Activated gamma-delta T cell treated with Interleukin-2 at 50 U/mL for 16 hours (primary cell): ENCODE data around the gene MICALL2.

Source experiments
- DNase-seq: peaks from one replicate; pipeline ENCODE4 v3.0.0-alpha.2; 2020

The MICALL2 gene

DNA sequence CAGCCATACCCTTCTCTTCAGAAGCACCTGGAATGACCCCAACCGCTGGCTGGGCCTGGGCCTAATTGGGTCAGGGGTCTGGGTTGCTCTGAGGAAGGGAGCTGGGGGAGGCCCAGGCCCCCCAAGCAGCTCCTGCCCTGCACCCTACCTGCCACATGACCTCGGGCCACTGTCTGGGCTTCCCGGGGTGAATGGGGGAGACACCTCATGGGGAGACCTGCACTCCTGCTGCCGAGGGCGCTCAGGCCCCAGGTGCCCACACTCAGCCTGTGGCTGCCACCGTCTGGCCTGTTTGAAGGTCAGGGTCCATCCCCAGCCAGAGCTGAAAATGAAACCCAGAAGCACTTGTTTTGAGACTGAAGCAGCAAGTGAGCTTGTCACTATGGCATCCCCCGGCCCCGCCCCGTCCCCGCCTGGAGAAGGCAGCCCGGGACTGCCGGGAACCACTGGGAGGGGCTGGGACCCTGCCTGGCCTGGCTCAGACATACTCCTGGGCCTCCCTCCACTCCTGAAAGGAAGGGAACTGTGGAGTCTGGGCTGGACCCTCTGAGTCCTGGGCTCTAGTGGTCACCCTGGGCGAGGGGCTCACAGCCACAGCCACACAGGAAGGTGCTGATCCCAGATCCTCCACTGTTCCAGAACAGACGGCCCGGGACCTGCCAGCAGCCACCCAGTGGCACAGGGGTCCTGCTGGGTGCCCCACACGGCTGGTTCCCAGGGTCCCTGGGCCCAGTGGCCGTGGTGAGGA, 7.4 kb upstream of the MICALL2 start:
- DNase-seq = no peak

DNA sequence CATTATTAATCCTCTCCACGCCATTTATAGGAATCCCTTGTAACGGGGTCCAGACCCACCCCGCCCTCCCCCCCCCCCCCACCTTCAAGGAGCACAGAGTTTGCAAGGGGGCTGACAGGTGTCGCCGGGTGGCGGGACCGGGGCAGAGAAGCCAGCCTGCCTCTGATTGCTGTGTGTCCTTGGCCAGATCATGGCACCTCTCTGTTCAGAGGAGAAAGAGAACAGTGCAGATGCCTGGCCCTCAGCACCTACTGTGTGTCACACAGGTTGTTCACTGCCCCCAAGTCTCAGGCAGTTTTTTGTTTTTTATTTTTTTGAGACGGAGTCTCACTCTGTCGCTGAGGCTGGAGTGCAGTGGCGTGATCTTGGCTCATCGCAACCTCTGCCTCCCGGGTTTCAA, 5.4 kb upstream of the MICALL2 start:
- no peak for DNase-seq

DNA sequence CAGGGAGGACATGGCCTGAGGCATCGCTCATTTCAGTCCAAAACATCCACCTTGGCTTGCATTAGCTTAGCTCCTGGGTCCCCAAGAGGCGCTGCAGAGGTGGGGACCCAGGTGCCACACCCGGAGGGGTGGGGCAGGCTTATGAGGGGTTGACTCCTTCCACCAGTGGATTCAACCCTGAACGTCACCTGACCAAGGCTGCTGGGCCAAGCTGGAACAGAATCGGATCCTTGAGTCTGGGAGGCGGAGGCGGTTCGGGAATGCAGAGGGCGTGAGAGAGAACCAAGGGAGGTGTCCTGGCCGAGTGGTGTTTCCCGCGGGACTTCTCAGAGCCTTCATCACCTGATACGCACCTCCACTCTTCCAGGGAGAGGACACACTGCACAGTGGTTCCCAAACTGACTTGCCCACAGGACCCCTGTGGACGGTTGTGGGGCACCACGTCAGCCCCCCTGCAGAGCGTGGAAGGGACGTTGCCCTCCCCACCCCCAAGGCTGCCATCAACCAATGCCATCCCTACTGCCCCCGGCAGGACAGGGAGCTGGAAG, 4.5 kb upstream of the MICALL2 start:
- DNase-seq = no peak

DNA sequence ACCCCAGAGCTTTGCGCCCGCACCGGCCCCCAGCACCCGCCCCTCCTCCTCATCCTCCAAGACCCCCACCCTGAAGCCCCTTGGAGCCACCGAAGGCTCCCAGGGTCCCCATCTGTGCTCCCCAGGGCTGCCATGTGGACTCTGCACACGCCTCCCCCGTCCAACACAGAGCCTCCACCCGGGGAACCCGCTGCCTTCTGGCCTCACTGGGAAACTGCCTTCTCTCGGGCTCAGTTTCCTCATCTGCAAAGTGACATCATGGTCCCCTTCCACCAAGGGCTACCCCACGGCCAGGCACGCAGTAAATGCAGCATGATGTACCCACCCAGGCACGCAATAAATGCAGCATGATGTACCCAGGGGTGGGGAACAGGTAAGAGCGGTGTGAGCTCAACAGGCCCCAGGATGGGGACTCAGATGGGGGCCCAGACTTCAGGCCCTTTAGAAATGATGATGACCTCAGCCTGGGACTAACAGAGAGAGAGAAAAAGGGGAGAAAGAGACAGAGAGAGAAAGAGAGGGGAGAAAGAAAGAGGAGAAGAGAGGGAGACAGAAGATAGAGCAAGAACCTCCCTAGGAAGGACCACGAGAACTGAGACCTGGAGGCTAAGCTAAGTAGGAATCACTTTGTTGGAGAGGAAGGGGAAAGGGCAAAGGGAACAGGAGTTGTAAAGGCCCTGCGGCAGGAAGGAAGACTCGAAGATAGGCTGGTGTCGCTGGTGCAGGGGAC, 2.5 kb upstream of the MICALL2 start:
- no peak for DNase-seq

DNA sequence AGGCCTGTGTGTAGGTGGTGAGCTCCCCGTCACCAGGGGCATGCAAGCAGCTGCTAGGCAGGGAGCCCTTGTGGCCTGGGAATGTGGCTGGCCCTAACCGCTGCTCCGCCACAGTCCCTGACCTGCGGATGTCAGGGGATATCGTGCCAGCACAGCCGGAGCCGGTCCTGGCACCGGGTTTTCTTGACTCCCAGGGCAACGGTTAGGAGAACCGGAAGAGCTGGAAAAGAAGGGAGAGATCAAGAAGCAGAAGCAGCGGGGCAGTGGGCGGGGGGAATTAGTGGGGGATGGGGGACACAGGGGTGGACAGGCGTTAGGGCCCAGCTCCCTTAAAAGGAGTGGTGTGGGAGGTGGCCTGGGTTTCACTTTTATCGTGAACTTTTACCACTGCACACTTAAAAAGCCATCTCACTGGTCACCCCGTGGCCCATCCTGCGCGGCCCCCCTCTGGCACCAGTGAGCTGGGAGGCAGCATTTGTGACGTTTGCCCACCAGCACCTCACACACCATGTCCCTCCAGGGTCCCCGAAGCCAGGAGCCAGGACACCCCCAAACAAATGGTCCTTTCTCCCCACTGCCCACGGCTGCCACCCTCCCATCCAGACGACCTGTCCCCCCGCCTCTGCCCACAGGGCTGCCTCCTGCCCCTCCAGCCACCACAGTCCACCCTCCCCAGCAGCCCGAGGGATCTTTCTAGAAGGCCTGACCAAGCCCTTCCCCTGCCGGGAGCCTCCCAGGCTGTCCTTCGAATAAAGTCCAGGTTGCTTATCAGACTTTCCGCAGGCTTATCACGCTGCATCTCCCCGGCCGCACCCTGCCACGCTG, 1.8 kb upstream of the MICALL2 start:
- DNase-seq = no peak

DNA sequence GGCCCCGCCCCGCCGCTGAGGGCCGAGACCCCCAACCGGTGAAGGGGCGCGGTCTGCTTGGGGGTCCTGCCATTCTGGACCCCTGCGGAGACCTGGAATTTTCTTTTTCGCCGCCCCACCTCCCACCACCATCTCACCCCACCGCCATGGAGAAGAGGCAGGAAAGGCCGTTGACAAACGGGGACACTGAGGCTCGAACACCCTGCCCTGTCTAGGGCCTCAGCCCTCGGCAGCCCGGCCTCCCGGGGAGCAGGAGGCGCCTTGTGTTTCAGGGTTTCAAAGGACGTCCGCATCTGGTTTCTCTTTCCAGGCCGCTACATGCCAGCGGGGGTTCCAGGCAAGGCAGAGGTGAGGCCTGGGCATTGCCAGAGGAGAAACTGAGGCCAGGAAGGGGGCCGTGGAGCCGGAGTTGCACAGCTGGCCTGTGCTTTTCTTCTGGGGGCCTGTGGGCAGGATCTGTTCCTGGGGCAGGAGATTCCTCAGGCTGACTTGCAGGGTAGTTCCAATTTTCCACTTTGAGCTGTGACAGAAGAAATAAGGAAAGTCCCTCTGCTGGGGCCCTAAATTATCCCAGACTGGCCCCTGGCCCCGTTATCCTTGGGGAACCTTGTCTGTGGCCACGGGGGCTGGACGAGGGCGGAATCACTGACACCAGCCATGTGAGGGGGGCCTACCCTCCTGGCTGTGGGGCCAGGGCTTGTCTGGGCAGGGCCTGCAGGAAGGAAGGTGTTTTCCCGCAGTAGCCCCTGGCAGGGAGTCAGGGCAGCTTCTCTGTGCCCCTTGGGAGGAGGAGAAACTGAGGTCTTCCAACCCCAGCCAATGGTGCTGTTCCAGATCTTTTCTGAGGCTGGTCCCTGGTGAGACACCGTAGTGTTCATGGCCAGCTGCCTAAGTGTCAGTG, 900 bp upstream of the MICALL2 start:
- no peak for DNase-seq

DNA sequence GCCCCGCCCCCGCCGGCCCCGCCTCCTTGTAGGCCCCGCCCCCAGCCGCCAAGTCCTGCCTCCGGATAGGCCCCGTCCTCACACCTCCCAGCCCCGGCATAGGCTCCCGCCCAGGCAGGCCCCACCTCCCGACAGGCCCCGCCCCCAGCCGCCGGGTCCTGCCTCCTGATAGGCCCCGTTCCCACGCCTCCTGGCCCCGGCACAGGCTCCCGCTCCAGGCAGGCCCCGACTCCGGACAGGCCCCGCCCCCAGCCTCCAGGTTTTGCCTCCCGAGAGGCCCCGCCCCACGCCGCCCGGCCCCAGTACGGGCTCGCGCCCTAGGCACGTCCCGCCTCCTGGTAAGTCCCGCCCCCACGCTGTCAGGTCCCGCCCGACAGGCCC, 232 bp upstream of the MICALL2 start:
- DNase-seq = peak; percentile 93

DNA sequence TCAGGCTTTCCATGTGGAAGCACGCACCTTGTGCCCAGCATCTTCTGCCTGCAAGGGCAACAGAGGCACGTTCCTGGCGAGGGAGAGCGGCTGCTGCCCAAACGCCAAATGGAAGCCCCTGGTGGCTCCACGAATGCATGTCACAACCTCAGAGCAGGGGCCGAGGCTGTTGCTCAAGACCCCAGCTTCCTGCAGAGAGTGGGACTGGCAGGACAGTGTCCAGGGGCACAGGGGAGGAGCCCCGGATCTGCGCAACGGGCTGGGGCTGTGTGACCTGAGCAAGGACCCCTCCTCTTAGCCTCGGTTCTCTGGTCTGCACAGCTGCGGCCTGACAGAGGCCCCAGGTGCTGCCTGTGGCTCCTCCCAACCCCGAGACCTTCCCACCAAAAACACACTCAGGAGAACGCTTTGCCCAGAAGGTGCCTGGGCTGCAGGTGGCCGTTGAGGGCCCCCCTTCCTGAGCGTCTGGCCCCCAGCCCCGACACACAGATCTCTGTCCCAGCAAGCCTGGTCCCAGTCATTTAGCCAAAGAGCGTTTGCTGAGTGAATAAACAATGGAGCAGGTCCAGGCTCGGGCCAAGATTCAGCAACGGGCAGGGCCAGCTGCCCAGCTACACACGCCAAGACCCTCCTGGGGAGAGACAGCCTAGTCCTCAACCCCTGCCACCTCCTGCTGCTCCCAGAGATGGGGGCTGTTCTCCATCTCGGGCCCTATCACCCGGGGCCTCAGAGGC, 1.2 kb downstream of the MICALL2 start:
- no peak for DNase-seq

DNA sequence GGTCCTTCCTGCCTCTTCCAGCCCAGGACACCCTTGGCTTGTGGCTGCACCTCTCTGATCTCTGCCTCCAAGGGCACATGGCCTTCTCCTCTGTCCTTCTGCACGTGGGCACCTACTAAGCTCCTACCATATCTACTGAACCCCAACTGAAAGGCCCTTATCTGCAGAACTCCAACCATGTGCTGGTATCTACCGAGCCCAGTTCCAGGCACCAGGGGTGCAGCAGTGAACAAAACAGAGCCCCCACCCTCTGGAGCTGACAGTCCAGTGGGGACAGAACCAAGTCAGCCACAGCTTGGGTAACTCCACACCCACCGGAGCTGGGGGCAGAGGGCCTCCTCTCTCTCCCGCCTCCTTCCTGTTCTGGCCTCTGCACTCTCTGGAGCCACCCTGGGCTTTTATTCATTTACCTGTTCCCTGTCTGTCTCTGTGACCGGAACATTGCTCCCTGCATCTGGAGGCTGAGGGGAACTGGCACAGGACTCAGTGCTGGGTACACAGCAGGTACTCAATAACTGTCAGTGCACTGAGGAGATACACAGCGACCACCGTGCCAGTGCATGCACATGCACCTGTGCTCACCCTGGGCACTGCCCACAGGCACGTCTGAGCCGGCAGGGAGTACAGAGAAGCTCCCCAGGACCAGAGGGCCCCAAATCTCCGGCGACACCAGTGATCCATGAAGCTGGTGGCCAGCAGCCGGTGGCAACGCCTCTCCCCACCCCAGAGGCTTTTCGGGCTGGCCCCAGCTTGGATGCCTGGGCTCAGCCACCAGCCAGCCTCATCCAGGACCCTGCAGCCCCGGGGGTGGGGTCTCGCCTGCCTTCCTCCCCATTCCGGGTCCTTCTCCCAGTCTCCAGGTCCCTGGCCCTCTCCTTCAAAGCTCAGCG, 2.0 kb downstream of the MICALL2 start:
- no peak for DNase-seq

DNA sequence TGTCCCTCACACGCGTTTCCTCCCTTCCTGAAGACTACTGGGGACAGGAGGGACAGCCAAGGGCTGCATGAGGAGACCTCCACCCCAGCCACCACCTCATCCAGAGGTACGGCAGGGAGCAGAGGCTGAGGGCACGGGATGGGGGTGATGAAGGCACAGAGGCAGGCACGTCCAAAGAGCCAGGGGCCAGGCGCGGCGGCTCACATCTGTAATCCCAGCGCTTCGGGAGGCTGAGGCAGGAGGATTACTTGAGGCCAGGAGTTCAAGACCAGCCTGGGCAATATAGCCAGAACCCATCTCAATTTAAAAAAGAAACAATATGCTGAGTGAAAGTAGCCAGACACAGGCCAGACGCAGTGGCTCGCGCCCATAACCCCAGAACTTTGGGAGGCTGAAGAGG, 3.3 kb downstream of the MICALL2 start:
- no peak for DNase-seq

DNA sequence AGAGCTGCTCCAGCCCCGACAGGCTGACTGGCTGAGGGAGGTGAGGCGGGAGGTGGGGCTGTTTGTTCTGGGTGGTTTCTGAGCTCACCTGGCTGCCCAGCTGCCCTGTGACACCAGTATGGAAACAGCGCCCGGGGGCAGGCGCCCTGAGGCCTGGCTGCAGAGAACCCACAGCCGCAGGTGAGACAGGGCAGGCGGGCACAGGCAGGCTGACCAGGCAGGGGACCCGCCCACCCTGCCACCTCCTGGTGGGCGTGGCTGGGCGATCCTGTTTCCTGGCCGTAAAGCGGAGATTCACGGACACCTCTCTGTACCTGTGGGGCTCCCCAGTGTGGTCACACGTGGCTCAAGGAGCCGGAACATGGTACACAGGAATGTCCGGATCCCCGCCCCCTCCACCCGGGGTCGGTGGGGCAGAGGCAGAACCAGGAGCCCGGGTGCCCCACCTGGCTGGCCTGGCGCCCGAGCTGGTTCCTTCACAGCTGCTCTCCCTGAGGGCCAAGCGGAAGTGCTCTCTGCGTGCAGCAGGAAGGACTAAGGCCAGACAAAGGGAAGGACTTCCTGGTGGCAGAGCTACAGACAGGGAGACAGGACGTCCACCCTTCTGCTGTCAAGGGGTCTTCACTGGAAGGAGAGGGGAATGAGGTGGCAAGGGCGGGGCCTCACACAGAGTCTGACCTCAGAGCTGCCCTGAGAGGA, 3.9 kb downstream of the MICALL2 start:
- DNase-seq = no peak

DNA sequence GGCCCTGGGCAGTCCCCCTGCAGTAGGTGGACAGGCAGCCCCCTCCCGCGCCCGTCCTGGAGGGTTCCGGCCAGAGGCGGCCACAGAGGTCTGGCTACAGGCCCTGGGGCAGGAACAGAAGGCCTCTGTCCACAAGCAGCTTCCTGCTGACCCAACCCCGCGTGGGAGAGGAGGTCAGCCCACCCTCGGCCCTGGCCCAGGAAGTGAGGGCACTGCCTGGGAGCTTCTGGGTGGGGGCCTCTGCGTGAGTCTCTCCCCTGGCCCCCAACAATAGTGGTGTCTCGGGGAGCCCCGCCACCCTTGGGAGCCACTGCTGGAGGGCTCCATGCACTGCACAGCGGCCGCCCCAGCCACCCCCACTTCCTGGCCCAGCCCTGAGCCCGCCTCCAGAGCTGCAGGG, 4.7 kb downstream of the MICALL2 start:
- no peak for DNase-seq

DNA sequence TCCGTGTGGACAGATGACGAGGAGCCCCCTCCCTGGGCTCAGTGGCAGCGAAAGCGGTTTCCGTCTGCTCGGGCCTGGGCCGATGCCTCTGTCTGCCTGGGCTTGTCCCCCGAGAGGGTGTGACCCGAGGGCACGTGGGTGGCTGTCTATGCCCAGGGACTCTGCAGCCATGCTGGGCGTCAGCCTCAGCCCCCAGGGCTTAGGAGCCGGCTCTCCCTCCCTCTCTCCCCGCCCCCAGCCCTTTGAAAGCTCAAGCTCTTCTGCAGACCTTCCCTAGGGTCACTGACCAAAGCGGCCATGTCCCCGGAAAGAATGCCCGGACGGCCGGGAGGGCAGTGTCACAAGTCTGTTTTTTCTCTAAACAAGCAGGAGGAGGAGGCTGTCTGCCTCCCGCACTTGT, 7.1 kb downstream of the MICALL2 start:
- DNase-seq = no peak

DNA sequence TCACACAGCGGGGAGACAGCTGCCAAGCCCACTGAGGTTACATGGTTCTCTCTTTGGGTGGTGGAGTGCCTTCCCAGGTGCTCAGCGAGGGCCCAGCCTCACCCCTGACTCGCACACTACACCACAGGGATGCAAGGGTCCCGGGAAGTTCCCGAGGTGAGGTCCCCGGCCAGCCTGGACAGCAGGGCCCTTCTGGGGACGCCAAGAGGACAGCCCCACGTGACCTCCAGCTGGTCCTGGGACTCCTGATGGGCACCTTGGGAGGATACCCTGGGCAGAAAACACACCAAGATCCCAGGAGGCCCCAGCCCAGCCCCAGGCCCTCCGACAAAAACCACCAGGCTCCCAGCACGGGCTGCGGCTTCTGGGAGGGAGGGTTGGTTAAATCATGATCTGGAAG, 8.3 kb downstream of the MICALL2 start:
- DNase-seq = no peak

DNA sequence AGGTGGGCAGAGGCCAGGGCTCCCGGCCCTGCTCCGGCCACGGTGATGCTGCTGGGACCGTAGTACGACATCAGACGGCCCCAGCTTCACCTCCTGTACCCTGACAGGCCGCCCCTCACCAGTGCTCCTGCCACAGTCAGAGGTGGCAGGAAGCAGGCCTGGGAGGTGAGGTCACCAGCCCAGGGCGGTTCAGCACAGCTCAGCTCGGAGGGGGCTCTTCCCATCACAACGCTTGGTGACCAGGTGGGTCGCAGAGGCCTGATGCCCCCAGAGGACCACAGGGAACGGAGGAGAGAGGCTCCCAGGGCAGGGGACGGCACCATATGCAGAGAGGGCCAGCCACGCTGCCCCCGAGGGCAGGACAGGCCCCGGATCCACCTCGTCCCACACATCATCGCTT, 8.8 kb downstream of the MICALL2 start:
- DNase-seq = no peak

DNA sequence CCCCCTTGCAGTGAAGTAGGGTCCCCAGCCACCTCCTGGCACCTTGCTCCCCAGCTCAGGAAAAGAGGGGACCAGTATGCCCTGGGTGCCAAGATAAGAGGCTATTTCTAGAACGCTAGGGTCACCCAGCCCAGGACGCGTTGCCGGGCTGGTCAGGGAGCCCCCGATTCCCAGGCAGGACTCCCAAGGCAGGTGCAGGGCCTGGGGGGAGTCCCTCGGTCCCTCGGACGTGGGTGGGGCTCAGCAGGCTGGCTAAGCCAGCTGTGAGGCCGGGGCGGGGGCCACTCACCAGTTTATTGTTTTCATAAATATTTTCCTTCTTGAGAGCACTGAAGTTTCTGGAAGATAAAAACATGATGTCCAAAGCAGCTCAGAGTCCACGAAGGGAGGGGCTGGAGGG, 9.3 kb downstream of the MICALL2 start:
- DNase-seq = no peak

DNA sequence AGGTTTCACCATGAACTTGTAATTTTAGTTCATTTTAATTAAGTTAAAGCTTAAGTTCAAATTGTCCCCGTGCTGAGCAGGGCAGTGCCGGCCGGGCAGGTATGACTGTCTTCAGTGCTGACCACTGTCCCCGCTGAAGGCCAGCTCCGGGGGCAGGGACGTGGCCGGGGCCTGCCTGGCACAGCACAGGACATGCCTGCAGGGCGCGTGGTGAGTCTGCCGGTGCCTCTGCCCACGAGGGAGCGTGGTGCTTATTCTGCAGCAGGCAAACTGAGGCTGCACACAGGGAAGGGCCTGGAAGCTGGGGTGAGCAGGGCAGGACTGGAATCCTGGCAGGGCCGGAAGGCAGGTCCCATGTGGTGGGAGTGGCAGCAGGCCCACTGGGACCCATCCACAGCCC, 9.8 kb downstream of the MICALL2 start:
- no peak for DNase-seq

DNA sequence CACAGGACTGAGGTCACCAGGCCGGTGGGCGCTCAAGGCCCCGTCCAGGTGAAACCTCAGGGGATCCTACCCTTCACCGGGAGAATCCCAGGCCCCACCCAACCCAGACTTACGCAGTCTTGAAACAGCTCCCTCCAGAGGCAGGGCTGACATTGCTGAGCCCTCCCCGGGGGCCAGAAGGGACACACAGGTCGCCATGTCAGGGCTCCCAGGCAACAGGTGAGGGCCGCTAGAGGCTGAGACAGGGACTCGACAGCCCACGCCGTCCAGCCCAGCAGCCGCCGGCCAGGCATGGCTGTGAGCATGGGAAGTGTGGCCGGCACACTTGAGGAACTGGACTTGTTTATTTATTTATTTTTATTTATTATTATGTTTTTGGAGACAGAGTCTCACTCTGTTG, 10.3 kb downstream of the MICALL2 start:
- DNase-seq = no peak

DNA sequence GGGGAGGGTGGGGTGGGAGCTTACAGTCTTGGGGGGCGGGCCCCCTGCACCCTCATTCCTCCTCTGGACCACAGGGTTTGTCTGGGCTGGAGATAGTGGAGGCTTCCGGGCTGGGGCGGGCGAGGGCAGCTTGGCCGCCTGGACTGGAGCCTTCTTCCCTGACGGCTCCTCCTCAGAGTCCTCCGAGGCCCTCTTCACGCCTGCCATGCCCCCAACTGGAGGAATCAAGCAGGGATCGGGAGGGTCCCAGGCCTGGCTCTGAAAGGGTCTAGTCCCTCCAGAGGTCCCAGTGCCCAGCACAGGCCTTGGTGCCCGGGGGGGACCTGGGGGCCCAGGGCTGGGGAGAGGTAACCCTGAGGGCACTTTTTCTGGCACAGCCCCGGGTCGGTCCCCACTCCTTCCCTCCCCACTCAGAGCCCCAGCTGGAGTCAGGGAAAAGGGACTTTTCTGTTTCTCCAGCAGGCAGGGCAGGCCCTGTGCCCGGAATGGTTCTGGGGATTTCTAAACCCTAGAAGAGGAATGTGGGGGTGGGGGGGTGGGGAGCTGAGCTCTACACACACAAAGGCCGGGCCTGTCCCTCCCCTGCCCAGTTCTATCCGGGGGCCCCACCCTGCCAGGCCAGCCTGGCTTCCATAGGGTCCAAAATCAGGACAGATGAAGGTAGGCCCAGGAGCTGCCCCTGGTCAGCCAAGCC, 11.6 kb downstream of the MICALL2 start:
- no peak for DNase-seq
